K562 (cell line): ENCODE data around the gene MARK2. TPM values are rescaled to one million over a fixed set of nuclear protein-coding genes. Genes with fewer than 3 reads are reported as not detected.
A peak's percentile ranks its signal among the peaks of the same experiment; 100 is the strongest.

Experiments
- ATAC-seq: fragments of 200-7000 bp; cut with Tn5 transposase; 3 replicates; pipeline ENCODE4 v1.9.1; 2020; ENCODE audit warnings: moderate library complexity
- BruUV-seq: library from RNA; stranded (reverse); fragments of 400-500 nt; replicated peaks from 2 replicates; lab custom pipeline; 2021; lab: Mats Ljungman, UMichigan
- CTCF ChIA-PET: fragments of 300-600 bp; formaldehyde crosslinking; extraction: SDS; loops from one replicate; lab custom pipeline; 2021; ENCODE audit warnings: low intra/inter-chr PET ratio; lab: Yijun Ruan, JAX
- POLR2A ChIA-PET: fragments of 300-600, 350-650 bp; sonication (Branson Sonifier 250); formaldehyde crosslinking; extraction: SDS; loops from one replicate; lab custom pipeline; 2021; ENCODE audit warnings: antibody characterized with exemption, inconsistent platforms; lab: Yijun Ruan, JAX
- DNase-seq, 4 experiments: peaks; one replicate each; pipeline versions ENCODE4 v3.0.0 to v3.0.0-alpha.2; 2011 to 2018; ENCODE audit warnings: low spot score in 3 of 4, mixed read lengths in 3 of 4; ENCODE audit errors: extremely low read depth in 1 of 4
- FAIRE-seq: peaks from 2 replicates; lab custom pipeline; 2011; peaks lifted over from hg19 to GRCh38; lab: Jason Lieb, UNC
- H2AFZ ChIP-seq: 2 replicates; pipeline ENCODE4 v1.6.0; 2011; ENCODE audit warnings: low read depth, low read length, control low read depth, inconsistent platforms
- H3K27ac ChIP-seq: fragments of 200-600 bp; 3 replicates; pipeline ENCODE4 v1.8.0; 2011; ENCODE audit warnings: low read depth, mild to moderate bottlenecking, control low read depth, inconsistent platforms, low read length, moderate library complexity, mixed read lengths; ENCODE audit errors: extremely low read depth
- H3K27me3 ChIP-seq, 2 experiments: fragments of 300-600 bp in 1 of 2; 2 replicates in 1 of 2; 3 replicates in 1 of 2; pipeline versions ENCODE4 v1.6.0 to v1.8.0; 2011; ENCODE audit warnings: inconsistent platforms in 2 of 2, low read length in 2 of 2, mild to moderate bottlenecking in 1 of 2, mixed read lengths in 1 of 2, moderate library complexity in 1 of 2; ENCODE audit not compliant: control insufficient read depth in 2 of 2, insufficient read depth in 2 of 2
- H3K36me3 ChIP-seq: fragments of 300-600 bp; 3 replicates; pipeline ENCODE4 v1.8.0; 2011; ENCODE audit warnings: mild to moderate bottlenecking, low read length, inconsistent platforms; ENCODE audit not compliant: control insufficient read depth, insufficient read depth
- H3K4me1 ChIP-seq, 2 experiments: fragments of 200-600 bp in 1 of 2; replicated peaks in 1 of 2; 2 replicates in 1 of 2; 3 replicates in 1 of 2; pipeline versions ENCODE4 v1.5.1 to v1.8.0; 2011; ENCODE audit warnings: inconsistent platforms in 2 of 2, low read length in 2 of 2, mild to moderate bottlenecking in 1 of 2, mixed read lengths in 1 of 2, moderate library complexity in 1 of 2; ENCODE audit not compliant: control insufficient read depth in 2 of 2, insufficient read depth in 2 of 2
- H3K4me2 ChIP-seq: 2 replicates; pipeline ENCODE4 v1.6.1; 2011; ENCODE audit warnings: low read length, control low read depth, inconsistent platforms, mixed read lengths; ENCODE audit not compliant: insufficient read depth
- H3K4me3 ChIP-seq: fragments of 200-600 bp; sonication (generic), shearing (Covaris generic); 2 replicates; pipeline ENCODE4 v1.5.1; 2016; ENCODE audit warnings: control low read depth, inconsistent platforms
- H3K79me2 ChIP-seq: fragments of 200-600 bp; 3 replicates; pipeline ENCODE4 v1.8.0; 2011; ENCODE audit warnings: low read length, inconsistent platforms; ENCODE audit not compliant: control insufficient read depth, insufficient read depth
- H3K9ac ChIP-seq, 2 experiments: 2 replicates each; pipeline versions ENCODE4 v1.6.0 to v1.6.1; 2011; ENCODE audit warnings: low read depth in 2 of 2, low read length in 2 of 2, control low read depth in 1 of 2, inconsistent platforms in 1 of 2, mild to moderate bottlenecking in 1 of 2, mixed read lengths in 1 of 2; ENCODE audit not compliant: insufficient read depth in 1 of 2
- H3K9me1 ChIP-seq: one replicate; pipeline ENCODE4 v1.6.0; 2011; ENCODE audit warnings: inconsistent platforms, mild to moderate bottlenecking, low read length, moderate library complexity; ENCODE audit not compliant: control insufficient read depth, insufficient read depth
- H3K9me3 ChIP-seq: replicated peaks from 2 replicates; pipeline ENCODE4 v1.5.1; 2011; ENCODE audit warnings: low read depth, low read length, inconsistent platforms; ENCODE audit not compliant: control insufficient read depth, insufficient read depth
- H4K20me1 ChIP-seq: replicated peaks from 2 replicates; pipeline ENCODE4 v1.6.1; 2011; ENCODE audit warnings: low read length, inconsistent platforms, mixed read lengths; ENCODE audit not compliant: control insufficient read depth, insufficient read depth
- ETV1 ChIP-seq: fragments of 450-650 bp; conservative IDR thresholded peaks from 2 replicates; pipeline ENCODE4 v1.6.1; 2016; ENCODE audit warnings: missing genetic modification characterization, control low read depth, low read depth, missing compliant biosample characterization
- HDAC1 ChIP-seq, 2 experiments: fragments of 450-650 bp; IDR thresholded peaks; 2 replicates each; pipeline ENCODE4 v1.6.1; 2016 to 2017; ENCODE audit warnings: inconsistent platforms in 1 of 2, mild to moderate bottlenecking in 1 of 2, moderate library complexity in 1 of 2
- XRCC5 ChIP-seq: fragments of 200-400 bp; formaldehyde crosslinking; IDR thresholded peaks from 2 replicates; pipeline ENCODE4 v1.6.1; 2017; ENCODE audit warnings: low read depth, mild to moderate bottlenecking, low read length
- ZNF318 ChIP-seq, 2 experiments: fragments of 450-650 bp; IDR thresholded peaks; 2 replicates each; pipeline ENCODE4 v1.6.1; 2016; ENCODE audit warnings: mild to moderate bottlenecking in 2 of 2, borderline replicate concordance in 1 of 2, low read depth in 1 of 2, moderate library complexity in 1 of 2
- ZNF512 ChIP-seq: IDR thresholded peaks from 2 replicates; pipeline ENCODE4 v1.6.1; 2016; ENCODE audit warnings: missing genetic modification characterization, missing compliant biosample characterization
- WGBS: fragments of 100-300 bp; shearing (Covaris generic); methylation state at CpG from one replicate; pipeline ENCODE4 v1.1.6; 2016; ENCODE audit warnings: low coverage, mixed read lengths; ENCODE audit not compliant: insufficient coverage; ENCODE audit errors: missing lambda C conversion rate; 5-methylcytosine and 5-hydroxymethylcytosine counted together
- in situ Hi-C: fragments of 300-500 bp; cut with MboI; formaldehyde crosslinking; loops from 4 replicates; pipeline ENCODE4 v1.15.0; 2018; ENCODE audit warnings: inconsistent platforms, mixed read lengths
- intact Hi-C: fragments of 100-400 bp; cut with micrococcal nuclease; formaldehyde crosslinking; loops from 2 replicates; pipeline ENCODE4 v1.14.2; 2022
- polyA plus RNA-seq, 8 experiments: library from polyadenylated mRNA; depleted of rRNA in 4 of 8; stranded (reverse) in 5 of 8; unstranded in 3 of 8; fragments of >200 nt; fragmentation: Nextera tagmentation in 2 of 8; fragmentation: Illumina TruSeq in 1 of 8; extraction: Ambion mirVana in 2 of 8; extraction: Trizol in 1 of 8; gene quantifications; 2 replicates each; pipeline versions ENCODE4 v1.2.1 to v1.2.3, GENCODE V29; 2011 to 2014; ENCODE audit warnings: inconsistent platforms in 1 of 8, missing spikeins in 1 of 8
- total RNA-seq, 7 experiments: library from RNA; depleted of rRNA in 6 of 7; stranded (reverse); fragments of >200 nt in 6 of 7; fragmentation: Illumina TruSeq in 2 of 7; extraction: Trizol in 2 of 7; gene quantifications; 2 replicates each; pipeline versions ENCODE4 v1.2.1 to v1.2.3, GENCODE V29; 2011 to 2021; ENCODE audit warnings: low replicate concordance in 1 of 7

Gene MARK2
- total and polyA plus RNA-seq, 9 of the 15 experiments (the other 6 are each of a cell fraction or from before 2014, with no cell fraction given): 0.32 to 43.5 (median 15.1) TPM

- ChIA-PET POLR2A (no interaction called here), CTCF (no interaction called here)
- H3K4me2 ChIP-seq: no peak overlapping the region
- H2AFZ ChIP-seq: no peak overlapping the region
- H3K27ac ChIP-seq: no peak overlapping the region
- 11% methylated on average over 2 of the region's 2 CpGs for whole genome bisulfite sequencing
- in situ Hi-C loops: loop anchor here (10.0 kb wide), 1 partner anchor 112 kb away; no protein-coding TSS in a partner anchor
- FAIRE-seq (no peak), ATAC-seq (no peak)
- TF ChIP-seq XRCC5 (no peak), ETV1 (no peak), ZNF318 (IDR thresholded peaks at IDR 0.05; ENCODE audit: borderline replicate concordance in 1 of 2, low read depth in 1 of 2) (no peak), HDAC1 (IDR thresholded peaks at IDR 0.05) (no peak), ZNF512 (no peak)
- TF ChIP-seq, all 486 proteins: peak for 0
- peaks cover 0 to 1% of the 10 kb centered on the region in 2 experiments; a peak in 2 of 5 replicates for H3K4me1 ChIP-seq
- no peaks in the 10 kb centered on the region; the same call in 1 of the 2 replicates for H4K20me1 ChIP-seq
- H3K36me3 ChIP-seq: no peaks in the 10 kb centered on the region
- H3K79me2 ChIP-seq: no peaks in the 10 kb centered on the region
- H3K9me3 ChIP-seq: no peaks in the 10 kb centered on the region
- no TSS peak for BruUV-seq
- intact Hi-C loops: loop anchor here (10.0 kb wide), 1 partner anchor 472 kb away; the partner anchor contains the start of genes CATSPERZ and ESRRA
- DNase-seq: no peak
- H3K4me3 ChIP-seq: no peak overlapping the region
- no peaks in the 10 kb centered on the region for H3K9me1 ChIP-seq
- H3K9ac ChIP-seq: peak overlapping the region in 1 of 2 experiments; percentile 61; a peak in 1 of 4 replicates
- no peaks in the 10 kb centered on the region for H3K27me3 ChIP-seq
Measured at GRCh38 chr11:63832336-63832735, 6.6 kb upstream of the MARK2 start.
